Measurements from ENCODE around the gene AMOTL1.
"Not testable (repeated sequence)": the region's sequence is repeated elsewhere in the genome, so short reads cannot be mapped to it uniquely, and the experiment has no call there.

The AMOTL1 gene

GRCh38 chr11:94828088-94828487, 59.9 kb downstream of the AMOTL1 start:
- DNase-seq = no peak

DNA sequence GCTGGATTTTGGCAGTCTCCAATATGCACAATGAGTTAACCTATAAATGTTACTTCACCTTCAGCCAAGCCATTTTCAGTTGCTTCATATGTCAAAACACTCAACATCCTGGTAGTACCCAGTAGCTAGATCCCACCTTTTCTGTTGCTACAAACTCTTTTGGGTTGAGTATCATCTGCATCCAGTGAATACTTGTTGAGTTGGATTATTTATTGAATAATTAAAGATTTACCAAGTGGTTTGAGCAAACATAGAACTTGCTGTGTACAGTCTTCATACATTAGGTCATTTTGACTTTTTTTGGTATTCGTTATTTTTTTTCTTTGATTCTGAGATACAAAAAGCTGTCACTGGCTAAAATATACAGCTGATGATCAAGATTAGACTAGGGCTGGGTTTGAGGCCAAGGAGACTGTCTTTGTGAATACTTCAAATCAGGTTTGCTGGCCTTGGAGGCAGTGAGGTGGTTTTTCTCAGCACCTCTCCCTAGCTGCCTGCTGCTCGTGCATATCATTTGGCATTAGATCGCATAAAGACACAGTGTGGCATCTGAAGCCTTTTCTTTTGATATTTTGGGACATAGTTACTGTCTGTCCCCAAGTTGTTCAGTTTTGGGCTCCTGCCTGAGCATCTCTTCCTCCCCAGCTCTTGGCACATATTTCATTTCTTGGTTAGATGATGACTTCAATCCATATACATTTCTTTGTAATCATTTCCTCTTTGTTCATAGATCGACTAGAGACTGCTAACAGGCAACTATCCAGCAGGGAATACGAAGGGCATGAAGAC, 62.8 kb downstream of the AMOTL1 start:
- DNase-seq = no peak

- DNase-seq = no peak
Measured at GRCh38 chr11:94831529-94831928, 63.4 kb downstream of the AMOTL1 start.

DNA sequence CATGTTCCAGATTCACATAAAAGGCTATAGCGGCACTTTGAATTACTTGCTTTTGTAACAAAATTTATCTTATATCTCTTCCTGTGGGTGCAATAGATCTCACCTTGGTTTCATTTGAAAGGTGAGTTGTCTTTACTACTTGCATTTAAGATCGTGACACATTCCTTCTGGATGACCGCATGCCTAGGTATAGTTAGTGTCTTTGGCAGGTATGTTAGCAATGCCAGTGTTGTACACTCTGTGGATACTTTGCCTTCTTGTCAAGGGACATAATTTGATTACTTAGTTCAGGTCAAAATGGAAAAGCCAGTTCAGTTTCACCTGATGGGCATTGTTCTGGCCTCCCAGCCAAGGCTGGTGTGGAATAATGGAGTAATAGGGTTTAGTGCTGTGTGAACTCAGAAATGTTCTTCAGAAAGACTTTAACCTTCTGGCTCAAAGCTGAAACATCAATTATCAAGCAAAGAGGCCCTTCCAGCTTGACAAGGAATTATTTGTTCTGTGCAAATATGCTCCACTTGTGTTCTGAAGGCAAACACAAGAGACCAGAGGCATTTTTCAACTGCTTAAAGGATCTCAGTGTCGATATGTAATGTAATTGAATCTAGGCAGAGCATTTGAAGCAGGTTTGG, 64.6 kb downstream of the AMOTL1 start:
- DNase-seq = no peak

DNA sequence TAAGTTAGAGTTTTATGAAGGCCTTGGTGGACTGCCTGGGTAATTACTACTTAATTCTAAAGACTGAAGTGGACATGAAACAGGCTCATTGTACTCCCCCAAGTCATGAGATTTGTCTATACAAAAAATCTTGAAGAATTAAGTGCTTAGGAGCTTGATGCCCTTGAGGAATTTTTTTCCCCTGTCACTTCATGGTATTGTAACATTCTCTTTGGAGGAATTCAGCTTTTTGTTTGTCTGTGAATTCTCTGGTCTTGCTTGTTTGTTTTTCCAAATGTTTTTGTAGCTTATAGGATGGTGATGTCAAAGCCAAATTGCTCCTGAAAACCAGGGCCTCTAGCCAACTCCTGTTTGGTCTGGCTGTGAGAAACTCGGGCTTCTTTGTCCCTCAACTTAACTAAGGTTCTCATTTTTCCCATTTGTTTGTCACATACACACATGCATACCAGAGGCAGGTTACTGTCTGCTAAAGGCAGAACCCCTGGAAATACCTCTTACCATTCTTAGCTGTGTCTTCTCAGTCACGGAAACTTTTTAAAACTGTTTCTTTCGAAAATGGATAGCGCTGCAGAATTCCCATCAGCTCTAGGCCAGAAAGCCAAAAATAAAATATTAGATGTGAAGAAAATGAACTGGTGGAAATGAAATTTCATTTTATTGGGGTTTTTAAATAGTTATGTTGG, 66.9 kb downstream of the AMOTL1 start:
- no peak for DNase-seq

DNA sequence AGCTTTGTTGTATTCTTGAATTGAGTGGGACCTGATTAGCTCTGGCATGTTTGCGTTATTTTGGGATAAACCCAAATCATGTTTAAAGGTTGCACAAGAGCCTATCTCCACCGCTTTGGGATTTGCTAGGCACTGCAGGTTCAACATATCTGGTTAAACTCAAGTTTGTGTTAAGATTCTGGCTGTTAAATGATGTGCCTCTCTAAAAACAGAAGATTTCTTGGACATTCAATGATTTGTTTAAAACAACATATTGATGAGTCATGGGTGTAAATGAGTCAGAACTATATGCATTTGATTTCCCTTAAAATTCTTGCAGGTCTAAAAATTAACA, 67.4 kb downstream of the AMOTL1 start:
- DNase-seq = no peak

GRCh38 chr11:94837317-94837716, 69.2 kb downstream of the AMOTL1 start:
- no peak for DNase-seq

DNA sequence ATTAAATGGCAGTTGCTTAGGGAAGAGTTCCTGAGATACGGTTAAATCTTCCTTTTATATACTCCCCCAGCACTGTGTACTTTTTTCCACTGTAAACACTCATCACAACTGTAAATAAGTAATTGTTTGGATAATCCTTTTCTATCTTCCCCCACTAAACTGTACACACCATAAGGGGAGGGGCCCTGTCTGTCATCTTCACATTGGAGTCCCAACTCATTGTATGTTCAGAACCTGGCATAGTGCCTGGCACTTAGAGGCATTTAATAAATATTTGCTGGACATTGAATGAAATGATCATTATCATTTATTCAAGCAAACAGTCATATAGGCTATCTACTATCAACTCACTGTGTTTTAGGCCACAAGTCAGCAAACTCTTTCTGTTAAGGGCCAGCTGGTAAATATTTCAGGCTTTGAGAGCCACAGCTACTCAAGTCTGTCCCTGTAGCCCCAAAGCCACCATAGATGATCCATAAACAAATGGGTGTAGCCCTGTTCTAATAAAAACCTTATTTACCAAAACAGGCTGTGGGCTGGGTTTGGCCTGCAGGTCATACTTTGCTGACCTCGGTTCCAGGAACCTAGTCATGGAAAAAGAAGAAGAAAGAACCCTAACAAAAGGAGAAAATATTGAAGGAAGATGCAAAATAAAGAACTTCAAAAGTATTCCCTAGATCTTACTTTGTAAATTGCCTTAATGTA, 70.0 kb downstream of the AMOTL1 start:
- no peak for DNase-seq

- no peak for DNase-seq
Measured at GRCh38 chr11:94840209-94840608, 72.1 kb downstream of the AMOTL1 start.

DNA sequence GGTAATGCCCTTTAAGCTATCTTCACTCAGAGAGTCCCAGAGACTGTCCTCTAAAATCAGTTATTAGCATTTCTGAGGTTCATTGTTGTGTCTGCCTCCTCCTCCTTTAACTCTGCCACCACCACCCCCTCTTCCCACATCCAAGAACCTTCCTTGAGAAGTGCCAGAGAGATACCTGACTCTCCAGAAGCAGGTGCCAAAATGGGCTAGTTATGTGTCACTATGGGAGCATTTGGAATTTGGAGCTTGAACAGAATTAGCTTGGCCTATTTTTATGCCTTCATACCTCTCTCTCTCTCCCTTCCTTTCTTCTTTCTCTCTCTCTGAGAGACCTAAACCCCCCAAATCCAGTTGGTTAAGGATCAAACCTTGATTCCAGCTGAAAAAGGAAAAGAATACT, 75.9 kb downstream of the AMOTL1 start:
- DNase-seq = no peak

DNA sequence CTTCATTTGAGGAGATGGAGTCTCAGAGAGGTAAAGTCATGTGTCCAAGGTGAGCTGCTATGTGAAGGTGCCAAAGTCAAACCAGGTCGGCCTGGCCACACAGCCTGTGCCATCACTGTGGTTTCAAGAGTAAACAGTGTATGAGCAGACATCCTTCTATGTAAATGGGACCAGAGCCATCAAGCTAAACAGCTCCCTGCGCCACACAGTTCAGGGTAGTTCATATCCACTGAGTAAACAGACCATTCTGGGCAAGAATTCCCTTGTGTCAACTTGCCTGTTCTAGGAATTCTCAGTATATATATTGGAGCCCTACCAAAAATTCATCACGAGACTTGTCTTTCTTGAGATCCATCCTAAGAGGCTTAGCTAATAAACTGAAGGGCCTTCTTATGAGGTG, 77.5 kb downstream of the AMOTL1 start:
- DNase-seq = no peak

- DNase-seq = no peak
Measured at GRCh38 chr11:94849839-94850238, 81.7 kb downstream of the AMOTL1 start.

DNA sequence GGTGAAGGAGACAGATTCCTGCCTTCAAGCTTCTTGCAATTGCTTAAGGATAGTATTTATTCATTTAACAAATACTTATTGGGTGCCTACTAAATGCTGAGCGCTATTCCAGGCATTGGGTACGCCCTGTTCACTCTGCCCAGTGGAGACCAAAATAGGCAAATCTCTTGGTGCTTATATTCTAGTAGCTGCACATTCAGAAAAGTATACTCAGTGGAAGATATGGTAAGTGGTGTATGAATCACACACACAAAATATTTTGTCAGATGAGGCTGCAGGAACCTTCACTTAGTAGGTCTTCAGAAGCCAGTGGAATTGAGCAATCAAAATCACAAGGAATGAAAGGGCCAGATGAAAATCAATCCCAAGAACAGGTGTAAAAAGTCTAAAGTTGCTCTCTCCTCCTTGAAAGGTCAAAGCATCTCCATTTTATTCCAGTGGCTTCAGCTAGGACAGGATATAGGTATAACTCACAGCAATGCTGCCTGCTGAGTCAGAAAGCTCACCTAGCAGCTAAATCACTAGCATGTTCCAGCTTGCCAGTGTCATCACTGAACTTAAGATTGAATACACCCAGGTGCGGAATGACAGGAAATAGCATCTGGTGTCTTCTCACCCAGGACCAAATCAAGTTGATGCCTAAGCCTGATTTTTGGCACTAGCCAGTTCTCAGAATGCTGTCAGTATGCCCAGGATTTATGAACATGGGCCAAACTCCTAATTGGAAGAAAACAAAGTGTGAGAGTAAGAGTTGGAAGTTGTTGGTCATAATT, 83.9 kb downstream of the AMOTL1 start:
- no peak for DNase-seq

GRCh38 chr11:94853288-94853687, 85.1 kb downstream of the AMOTL1 start:
- DNase-seq = not testable (repeated sequence)

GRCh38 chr11:94853836-94854235, 85.7 kb downstream of the AMOTL1 start:
- no peak for DNase-seq

GRCh38 chr11:94854770-94855633, 86.8 kb downstream of the AMOTL1 start:
- DNase-seq = no peak

DNA sequence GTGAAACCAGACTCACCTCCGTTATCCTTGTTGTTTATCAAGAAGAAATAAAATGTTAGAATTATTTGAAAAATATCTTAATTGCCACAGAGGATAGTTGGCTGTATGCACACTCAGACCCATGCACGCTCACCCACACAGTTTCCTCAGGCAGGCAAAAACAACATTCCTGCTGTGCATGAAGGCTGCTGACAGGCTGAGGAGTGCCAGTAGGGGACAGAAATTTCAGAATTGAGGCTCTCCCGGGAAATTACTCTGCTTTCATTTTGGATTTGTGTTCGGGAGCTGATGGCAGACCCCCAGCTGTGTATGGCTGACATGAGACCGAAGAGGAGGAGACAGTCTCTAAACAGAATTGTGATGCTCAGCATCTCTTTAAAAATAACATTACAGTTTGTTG, 87.5 kb downstream of the AMOTL1 start:
- no peak for DNase-seq

DNA sequence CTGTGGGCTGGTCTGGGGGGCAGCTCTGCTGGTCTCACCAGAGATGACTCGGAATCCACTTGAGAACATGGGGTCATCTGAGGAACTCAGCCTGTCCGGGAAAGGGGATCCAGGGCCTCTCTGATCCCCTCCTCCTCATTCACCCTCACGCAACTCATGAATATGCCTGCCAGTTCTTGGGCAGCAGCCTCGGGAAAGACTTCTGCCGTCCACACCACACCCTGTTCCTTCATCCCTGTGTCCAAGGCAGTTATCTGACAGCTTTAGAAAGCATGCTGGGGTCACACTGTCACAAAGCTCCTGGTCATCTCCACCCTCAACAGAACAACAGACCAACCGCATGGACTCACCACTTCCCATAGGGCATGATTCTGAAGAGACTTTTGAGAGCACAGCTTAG, 88.3 kb downstream of the AMOTL1 start:
- no peak for DNase-seq

DNA sequence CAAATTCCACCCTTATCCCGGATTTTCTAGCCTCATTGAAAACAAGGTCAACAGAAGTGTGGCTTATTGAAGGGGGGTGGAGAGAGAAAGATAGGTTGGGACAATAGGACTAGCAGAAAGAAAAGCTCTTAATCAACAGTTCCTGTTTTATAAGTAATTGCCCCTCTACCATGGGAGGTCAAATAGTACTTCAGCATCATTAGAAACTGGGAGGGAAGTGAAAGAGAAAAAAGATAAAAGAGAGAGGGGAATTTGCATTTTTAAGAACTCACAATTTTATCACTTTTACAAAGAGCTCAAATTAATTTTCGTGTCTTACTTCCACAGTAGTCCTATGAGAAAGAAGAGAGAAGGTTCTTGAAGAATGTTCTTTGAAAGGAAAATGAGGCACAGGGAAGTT, 89.2 kb downstream of the AMOTL1 start:
- DNase-seq = no peak

DNA sequence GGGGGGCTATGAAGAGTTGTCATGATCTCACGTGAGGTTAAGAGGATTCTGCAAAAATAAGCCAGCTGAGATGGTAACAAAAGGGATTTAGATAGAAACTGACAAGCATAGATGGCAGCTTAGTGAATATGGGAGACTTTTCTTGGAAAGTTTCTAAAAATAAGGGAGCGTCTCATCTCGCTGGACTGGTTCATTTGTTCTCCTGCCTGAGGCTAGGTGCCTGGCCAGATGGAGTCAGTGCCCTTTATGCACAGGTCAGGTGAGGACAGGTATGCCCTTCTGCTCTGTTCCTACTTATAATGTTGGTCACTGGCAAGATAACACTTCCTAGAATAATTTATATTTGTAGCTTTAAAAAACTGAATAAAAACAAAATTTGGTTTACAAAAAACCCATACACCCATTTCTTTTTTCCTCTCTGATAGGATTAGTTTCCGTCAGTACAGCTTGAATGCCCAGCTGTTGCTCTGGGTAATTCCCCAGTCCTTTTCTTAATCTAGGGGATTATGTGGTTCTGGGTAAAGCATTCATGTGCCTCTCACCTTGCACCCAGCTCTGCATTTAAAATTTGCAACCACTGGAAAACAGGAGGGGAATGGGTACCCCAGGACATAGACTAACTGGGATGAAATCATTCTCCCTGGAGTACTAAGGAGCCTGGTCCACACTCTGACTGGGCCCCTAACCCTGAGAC, 90.0 kb downstream of the AMOTL1 start:
- DNase-seq = no peak

DNA sequence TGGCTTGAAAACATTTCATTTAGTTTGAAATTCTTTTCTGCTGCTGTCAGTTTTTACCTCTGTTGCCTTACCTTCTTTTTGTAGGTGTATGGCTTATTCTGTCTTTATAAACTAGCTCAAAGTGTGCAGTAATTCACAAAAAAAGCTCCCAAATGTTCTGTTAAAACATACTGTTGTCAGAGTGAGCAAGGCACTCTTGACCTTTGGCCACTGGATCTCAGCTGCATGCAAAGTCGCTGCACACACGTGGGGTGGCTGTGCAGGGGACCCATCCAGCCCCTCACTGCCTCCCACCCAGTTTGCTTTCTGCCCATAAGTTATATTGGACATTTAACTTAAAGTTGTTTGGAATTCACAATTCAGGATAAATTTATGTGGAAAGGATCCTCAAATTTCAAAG, 92.2 kb downstream of the AMOTL1 start:
- DNase-seq = no peak

Measured in activated CD4-positive, alpha-beta T cell treated with anti-CD3 and anti-CD28 coated beads, Interleukin-2, amount 50 U/mL, for 16 hours (primary cell).